HCT116 (cell line): ENCODE results near the gene TBXAS1. TPM values are rescaled to one million over a fixed set of nuclear protein-coding genes. Genes with fewer than 3 reads are reported as not detected.

Source experiments
- ATAC-seq: fragments of 200-7000 bp; cut with Tn5 transposase; 2 replicates; pipeline ENCODE4 v1.9.1; 2020; ENCODE audit warnings: mild to moderate bottlenecking, moderate library complexity
- BruUV-seq: library from RNA; stranded (reverse); fragments of 400-500 nt; replicated peaks from 2 replicates; lab custom pipeline; 2021; lab: Mats Ljungman, UMichigan
- CTCF ChIA-PET: fragments of 300-600 bp; sonication (Branson Sonifier 250); formaldehyde crosslinking; loops from one replicate; lab custom pipeline; 2021; ENCODE audit warnings: antibody characterized with exemption; lab: Charles Lee
- POLR2A ChIA-PET: fragments of 300-600, 350-600 bp; sonication (Branson Sonifier 250); formaldehyde crosslinking; loops from one replicate; lab custom pipeline; 2021; ENCODE audit warnings: antibody characterized with exemption; lab: Charles Lee
- RAD21 ChIA-PET, 2 experiments: fragments of 300-600 bp; sonication (Branson Sonifier 250); formaldehyde crosslinking; loops; one replicate each; lab custom pipeline; 2023; ENCODE audit warnings: low total read pairs in 2 of 2; ENCODE audit not compliant: uncharacterized antibody in 2 of 2, unreplicated experiment in 2 of 2, low non-redundant PET in 1 of 2; lab: Charles Lee
- DNase-seq: peaks from one replicate; pipeline ENCODE4 v3.0.0-alpha.2; 2010; ENCODE audit warnings: low read depth, low spot score
- H2AFZ ChIP-seq: fragments of 200-600 bp; shearing (Covaris generic), sonication (generic); 2 replicates; pipeline ENCODE4 v1.6.1; 2017; ENCODE audit warnings: low read depth, mixed run types, mixed read lengths, antibody characterized with exemption, low read length; ENCODE audit not compliant: poor library complexity, severe bottlenecking
- H3K27ac ChIP-seq: 2 replicates; pipeline ENCODE4 v1.5.1; 2012; ENCODE audit warnings: low read depth, low read length
- H3K27me3 ChIP-seq: fragments of 200-600 bp; sonication (generic); 2 replicates; pipeline ENCODE4 v1.6.1; 2016; ENCODE audit warnings: mixed run types, low read length, mixed read lengths; ENCODE audit not compliant: insufficient read depth
- H3K36me3 ChIP-seq, 2 experiments: fragments of 200-500 bp in 1 of 2; fragments of 200-600 bp in 1 of 2; sonication (Bioruptor generic) in 1 of 2; sonication (generic) in 1 of 2; 2 replicates each; pipeline versions ENCODE4 v1.5.1 to v1.6.1; 2014 to 2016; ENCODE audit warnings: low read length in 2 of 2, inconsistent platforms in 1 of 2, mixed read lengths in 1 of 2, mixed run types in 1 of 2; ENCODE audit not compliant: insufficient read depth in 2 of 2, control insufficient read depth in 1 of 2
- H3K4me1 ChIP-seq, 2 experiments: fragments of 200-600 bp in 1 of 2; sonication (generic) in 1 of 2; 2 replicates each; pipeline versions ENCODE4 v1.5.1 to v1.6.1; 2012 to 2017; ENCODE audit warnings: low read length in 2 of 2, inconsistent platforms in 1 of 2, mild to moderate bottlenecking in 1 of 2, mixed read lengths in 1 of 2, mixed run types in 1 of 2, moderate library complexity in 1 of 2; ENCODE audit not compliant: insufficient read depth in 2 of 2, control insufficient read depth in 1 of 2
- H3K4me2 ChIP-seq: fragments of 200-600 bp; sonication (generic); 2 replicates; pipeline ENCODE4 v1.6.1; 2017; ENCODE audit warnings: mixed run types, low read length, mixed read lengths
- H3K4me3 ChIP-seq, 2 experiments: fragments of 200-600 bp in 1 of 2; sonication (generic) in 1 of 2; replicated peaks in 1 of 2; 2 replicates each; pipeline ENCODE4 v1.5.1; 2011 to 2016; ENCODE audit warnings: low read length in 2 of 2, control low read depth in 1 of 2, low read depth in 1 of 2, mild to moderate bottlenecking in 1 of 2, mixed read lengths in 1 of 2, mixed run types in 1 of 2
- H3K79me2 ChIP-seq: fragments of 200-600 bp; sonication (generic); 2 replicates; pipeline ENCODE4 v1.6.1; 2017; ENCODE audit warnings: mild to moderate bottlenecking, mixed run types, low read length, moderate library complexity, mixed read lengths; ENCODE audit not compliant: insufficient read depth
- H3K9ac ChIP-seq: fragments of 200-600 bp; sonication (generic); 2 replicates; pipeline ENCODE4 v1.6.1; 2016; ENCODE audit warnings: low read length, mixed read lengths
- H3K9me2 ChIP-seq: fragments of 200-600 bp; sonication (generic), shearing (Covaris generic); 2 replicates; pipeline ENCODE4 v1.6.1; 2017; ENCODE audit warnings: mixed run types, mild to moderate bottlenecking, moderate library complexity; ENCODE audit not compliant: insufficient read depth
- H3K9me3 ChIP-seq, 2 experiments: fragments of 200-500 bp in 1 of 2; fragments of 200-600 bp in 1 of 2; sonication (Bioruptor generic) in 1 of 2; sonication (generic) in 1 of 2; 2 replicates each; pipeline ENCODE4 v1.6.1; 2014 to 2017; ENCODE audit warnings: low read length in 2 of 2, mixed read lengths in 2 of 2, inconsistent platforms in 1 of 2, low read depth in 1 of 2, mild to moderate bottlenecking in 1 of 2, mixed run types in 1 of 2, moderate library complexity in 1 of 2; ENCODE audit not compliant: control insufficient read depth in 1 of 2, insufficient read depth in 1 of 2
- H4K20me1 ChIP-seq: fragments of 200-600 bp; sonication (generic), shearing (Covaris generic); 2 replicates; pipeline ENCODE4 v1.6.1; 2017; ENCODE audit warnings: mixed run types, mild to moderate bottlenecking, moderate library complexity; ENCODE audit not compliant: insufficient read depth
- ATF3 ChIP-seq: IDR thresholded peaks from 2 replicates; pipeline ENCODE4 v1.6.1; 2012
- CTCF ChIP-seq, 3 experiments: fragments of 200-600 bp in 1 of 3; sonication (generic) in 1 of 3; IDR thresholded peaks in 2 of 3; conservative IDR thresholded peaks in 1 of 3; 2 replicates each; pipeline ENCODE4 v1.5.1; 2012 to 2017; ENCODE audit warnings: low read depth in 2 of 3, low read length in 2 of 3, antibody characterized with exemption in 1 of 3, borderline replicate concordance in 1 of 3, control low read depth in 1 of 3, mild to moderate bottlenecking in 1 of 3, mixed read lengths in 1 of 3, mixed run types in 1 of 3, moderate library complexity in 1 of 3; ENCODE audit not compliant: insufficient read depth in 1 of 3
- EGR1 ChIP-seq: IDR thresholded peaks from 2 replicates; pipeline ENCODE4 v1.6.1; 2012; ENCODE audit warnings: low read depth
- ELF1 ChIP-seq: IDR thresholded peaks from 2 replicates; pipeline ENCODE4 v1.6.1; 2012; ENCODE audit warnings: low read depth, borderline replicate concordance
- EZH2 ChIP-seq: fragments of 200-600 bp; sonication (generic); IDR thresholded peaks from 2 replicates; pipeline ENCODE4 v1.6.1; 2017; ENCODE audit warnings: antibody characterized with exemption, mixed run types
- FOSL1 ChIP-seq: IDR thresholded peaks from 2 replicates; pipeline ENCODE4 v1.6.1; 2012; ENCODE audit warnings: low read depth
- MAX ChIP-seq: IDR thresholded peaks from 2 replicates; pipeline ENCODE4 v1.6.1; 2012
- POLR2AphosphoS5 ChIP-seq: IDR thresholded peaks from 2 replicates; pipeline ENCODE4 v1.6.1; 2011; ENCODE audit warnings: mild to moderate bottlenecking, low read depth, low read length, moderate library complexity
- RAD21 ChIP-seq: IDR thresholded peaks from 2 replicates; pipeline ENCODE4 v1.6.1; 2012; ENCODE audit warnings: low read depth, mild to moderate bottlenecking
- REST ChIP-seq: IDR thresholded peaks from 2 replicates; pipeline ENCODE4 v1.6.1; 2012; ENCODE audit warnings: low read depth
- SIN3A ChIP-seq: IDR thresholded peaks from 2 replicates; pipeline ENCODE4 v1.6.1; 2012; ENCODE audit warnings: low read depth
- SRF ChIP-seq: IDR thresholded peaks from 2 replicates; pipeline ENCODE4 v1.6.1; 2012; ENCODE audit warnings: low read depth
- TCF7L2 ChIP-seq: IDR thresholded peaks from 2 replicates; pipeline ENCODE4 v1.7.0; 2011; ENCODE audit warnings: borderline replicate concordance, inconsistent platforms; ENCODE audit not compliant: insufficient read depth, insufficient read length; ENCODE audit errors: extremely low read depth
- ZBTB33 ChIP-seq: IDR thresholded peaks from 2 replicates; pipeline ENCODE4 v1.6.1; 2011; ENCODE audit warnings: mild to moderate bottlenecking, low read length, moderate library complexity; ENCODE audit not compliant: insufficient replicate concordance; ENCODE audit errors: extremely low read depth
- ZFX ChIP-seq: fragments of 450-650 bp; IDR thresholded peaks from 2 replicates; pipeline ENCODE4 v1.6.1; 2017
- ZNF274 ChIP-seq: fragments of 200-500 bp; sonication (Bioruptor generic); IDR thresholded peaks from 2 replicates; pipeline ENCODE4 v1.6.1; 2014; ENCODE audit warnings: mild to moderate bottlenecking, low read depth, low read length, inconsistent platforms
- intact Hi-C: fragments of 100-400 bp; cut with micrococcal nuclease; formaldehyde crosslinking; loops from 2 replicates; pipeline ENCODE4 v1.10.0; 2022
- total RNA-seq: library from RNA; stranded (reverse); gene quantifications from one replicate; pipeline ENCODE4 v1.2.1, GENCODE V29; 2021; ENCODE audit not compliant: unreplicated experiment

Gene TBXAS1
- total RNA-seq, 1 experiment from 2014 or later = 1.4 TPM

- H3K4me2 ChIP-seq = no peak overlapping the region
- no peaks in the 10 kb centered on the region for H3K9me3 ChIP-seq
- H3K27ac ChIP-seq = no peak overlapping the region
- H2AFZ ChIP-seq = no peak overlapping the region
- no TSS peak for BruUV-seq
- H3K9ac ChIP-seq = no peak overlapping the region
- ChIA-PET RAD21 (interaction anchor here in 1 of 2 experiments (0.6 kb wide), 1 partner anchor 355 kb away, joined by 3 read pairs; no protein-coding TSS in a partner anchor), POLR2A (no interaction called here), CTCF (no interaction called here)
- DNase-seq (no peak), ATAC-seq (no peak)
- no peaks in the 10 kb centered on the region for H3K9me2 ChIP-seq
- H3K4me1 ChIP-seq = no peaks in the 10 kb centered on the region
- H3K36me3 ChIP-seq = no peaks in the 10 kb centered on the region
- TF ChIP-seq TCF7L2 (no peak), ZNF274 (no peak), POLR2AphosphoS5 (no peak), FOSL1 (no peak), ZFX (no peak), REST (no peak), RAD21 (no peak), EGR1 (no peak), ZBTB33 (no peak), ATF3 (no peak), MAX (no peak), ELF1 (no peak), EZH2 (no peak), SIN3A (no peak), CTCF (IDR thresholded peaks at IDR 0.05 in 2 of 3, conservative IDR thresholded peaks at IDR 0.05 in 1 of 3; ENCODE audit: borderline replicate concordance in 1 of 3, insufficient read depth in 1 of 3, low read depth in 2 of 3, low read length in 2 of 3) (no peak), SRF (no peak)
- H3K79me2 ChIP-seq = no peaks in the 10 kb centered on the region
- no peaks in the 10 kb centered on the region for H3K27me3 ChIP-seq
- no peaks in the 10 kb centered on the region for H4K20me1 ChIP-seq
- intact Hi-C loops = no loop called here
- H3K4me3 ChIP-seq = no peak overlapping the region
These were observed 196.2 kb downstream of the TBXAS1 start for GRCh38 chr7:140025241-140025640.
